GM15510 (cell line): ENCODE results near the gene CARS2.

ENCODE experiments used
- POLR2A ChIP-seq: IDR thresholded peaks from 3 replicates; pipeline ENCODE4 v1.6.1; 2011; ENCODE audit warnings: borderline replicate concordance; ENCODE audit not compliant: insufficient read length; ENCODE audit errors: extremely low read depth

CARS2 gene

GRCh38 chr13:110641055-110642015 is 64.6 kb downstream of the CARS2 start:
- no peak for TF ChIP-seq POLR2A

- TF ChIP-seq POLR2A = no peak
Measured at GRCh38 chr13:110640591-110641029, 65.3 kb downstream of the CARS2 start.

- no peak for TF ChIP-seq POLR2A
Measured at GRCh38 chr13:110639935-110640334, 66.0 kb downstream of the CARS2 start.

DNA sequence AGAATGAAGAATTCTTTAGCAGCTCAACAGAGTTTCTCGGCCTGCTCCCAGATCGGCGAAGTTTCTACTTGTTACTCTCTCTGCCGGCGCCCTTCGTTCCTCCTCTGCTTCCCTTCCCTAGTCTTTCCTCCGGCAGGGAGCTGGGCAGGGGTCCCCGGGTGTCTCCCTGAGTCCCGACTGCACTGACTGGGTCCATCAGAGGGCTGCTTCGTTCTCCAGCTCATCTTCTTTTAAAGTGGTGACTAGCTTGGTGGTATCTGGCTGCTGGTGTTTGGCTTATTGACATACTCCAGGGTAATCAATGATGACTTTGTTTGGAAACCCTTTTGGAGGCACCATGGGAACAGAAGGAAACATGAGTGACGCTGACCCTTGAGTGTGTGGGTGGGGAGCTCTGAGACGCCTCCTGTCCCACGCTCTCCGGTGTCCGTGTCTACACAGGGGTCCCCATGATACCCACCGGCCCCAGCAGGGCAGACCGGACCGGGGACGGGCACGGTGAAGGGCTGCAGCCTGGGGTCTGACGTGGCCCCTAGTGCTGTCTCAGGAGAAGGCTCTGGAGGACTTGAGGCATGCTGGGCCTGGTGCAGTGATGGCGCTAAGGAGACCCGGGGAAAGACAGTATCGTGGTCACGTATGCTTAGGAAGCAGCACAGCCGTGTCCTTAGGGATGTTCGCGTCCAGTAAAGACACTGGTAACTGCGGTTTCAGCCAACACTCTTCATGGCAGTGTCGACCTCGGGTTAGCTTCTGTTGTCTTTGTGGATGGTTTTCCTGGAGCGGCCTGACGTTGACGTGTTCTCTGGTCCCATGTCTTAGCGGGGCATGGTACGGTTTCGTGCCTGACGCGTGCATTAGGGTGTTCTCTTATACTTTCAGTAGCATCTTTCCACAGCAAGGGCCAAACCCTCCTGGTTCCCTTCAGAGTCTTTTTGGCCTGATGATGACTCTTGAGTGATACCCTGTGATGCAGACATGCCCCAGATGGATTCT is 66.8 kb downstream of the CARS2 start:
- TF ChIP-seq POLR2A = no peak

DNA sequence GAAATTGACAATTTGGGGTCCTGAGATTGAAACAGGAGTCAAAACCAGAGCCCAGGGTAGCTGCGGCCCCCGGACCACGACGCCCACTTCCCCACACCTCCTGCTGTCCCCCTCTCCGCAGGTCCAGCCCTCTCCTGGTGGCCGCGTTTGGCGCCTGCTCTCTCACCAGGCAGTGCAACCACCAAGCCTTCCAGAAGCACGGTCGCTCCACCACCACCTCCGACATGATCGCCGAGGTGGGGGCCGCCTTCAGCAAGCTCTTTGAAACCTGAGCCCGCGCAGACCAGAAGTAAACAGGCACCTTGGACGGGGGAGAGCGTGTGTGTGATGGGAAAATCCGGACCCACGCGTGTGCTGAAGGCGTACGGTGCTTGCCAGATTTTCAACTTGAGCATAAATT is 67.7 kb downstream of the CARS2 start:
- no peak for TF ChIP-seq POLR2A

GRCh38 chr13:110637747-110638146 is 68.2 kb downstream of the CARS2 start:
- no peak for TF ChIP-seq POLR2A

DNA sequence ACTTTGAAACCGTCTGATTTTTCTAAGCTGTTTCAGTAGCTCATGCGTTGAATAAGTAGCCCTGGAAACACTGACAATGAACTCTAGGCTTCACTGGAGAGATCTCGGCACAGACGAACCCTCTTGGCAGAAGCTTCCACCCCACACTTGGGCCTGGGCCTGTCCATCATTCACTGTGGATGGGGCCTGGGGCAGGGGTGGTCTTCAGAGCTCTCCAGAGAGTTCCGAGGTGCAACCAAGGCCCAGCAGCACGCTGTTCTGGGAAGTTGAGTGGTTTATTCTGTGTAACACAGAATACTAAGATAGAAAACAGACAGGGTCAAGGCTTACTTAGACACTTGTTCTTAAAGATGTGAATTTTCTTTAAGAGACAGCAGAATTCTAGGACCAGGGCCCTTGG is 68.6 kb downstream of the CARS2 start:
- no peak for TF ChIP-seq POLR2A

DNA sequence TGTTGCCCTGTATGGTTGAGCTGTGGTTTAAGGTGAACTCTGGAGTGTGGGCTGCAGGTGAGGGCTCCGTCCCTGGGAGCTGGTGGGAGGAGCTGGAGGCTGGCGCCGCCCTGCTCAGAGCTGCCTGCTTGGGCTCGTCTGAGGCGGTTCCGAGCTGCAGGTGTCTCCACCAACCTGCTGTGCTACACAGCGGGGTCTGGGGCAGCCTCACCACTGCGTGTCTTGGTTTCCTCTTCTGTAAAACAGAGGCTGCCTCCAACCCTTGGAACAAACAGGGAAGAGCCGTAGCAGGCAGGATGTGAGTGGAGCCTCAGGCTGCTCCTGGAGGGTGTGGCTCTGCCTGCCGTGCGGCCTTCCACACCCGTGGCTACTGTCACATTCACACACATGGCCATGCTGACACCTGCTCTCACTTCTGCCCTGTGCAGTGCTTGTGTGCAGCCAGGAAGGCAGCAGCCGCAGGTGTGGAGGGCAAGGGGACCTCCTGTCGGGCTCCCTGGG is 69.2 kb downstream of the CARS2 start:
- no peak for TF ChIP-seq POLR2A

GRCh38 chr13:110636053-110636475 is 69.9 kb downstream of the CARS2 start:
- TF ChIP-seq POLR2A = no peak

DNA sequence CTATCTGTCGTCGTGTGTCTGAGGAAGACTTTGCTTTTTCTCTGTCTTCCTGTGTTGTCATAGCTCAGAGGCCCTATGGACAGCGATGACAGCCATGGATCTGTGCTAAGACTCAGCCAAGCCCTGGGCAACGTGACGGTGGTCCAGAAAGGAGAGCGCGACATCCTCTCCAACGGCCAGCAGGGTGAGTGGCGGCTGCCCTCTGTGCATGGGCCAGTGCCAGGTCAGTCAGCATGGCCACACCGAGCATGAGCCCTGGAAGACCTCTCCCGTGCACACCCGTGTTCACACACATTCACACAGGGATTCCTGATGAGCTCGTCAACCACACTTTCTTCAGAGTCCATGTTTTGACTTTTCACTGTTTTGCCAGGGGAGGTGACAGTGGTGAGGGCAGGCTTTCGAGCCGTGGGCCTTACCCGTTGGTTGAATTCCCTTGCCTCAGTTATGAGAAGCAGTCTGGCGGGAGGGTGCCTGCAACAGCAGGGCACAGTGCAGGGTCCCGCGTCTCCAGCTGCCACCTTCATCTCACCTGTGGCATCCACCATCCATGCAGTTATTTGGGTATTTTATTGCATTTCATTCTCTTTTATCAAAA is 70.4 kb downstream of the CARS2 start:
- TF ChIP-seq POLR2A = no peak

GRCh38 chr13:110634558-110634957 is 71.4 kb downstream of the CARS2 start:
- TF ChIP-seq POLR2A = no peak

- TF ChIP-seq POLR2A = no peak
Measured at GRCh38 chr13:110633776-110634175, 72.1 kb downstream of the CARS2 start.

- TF ChIP-seq POLR2A = no peak
Measured at GRCh38 chr13:110630566-110631119, 75.3 kb downstream of the CARS2 start.

DNA sequence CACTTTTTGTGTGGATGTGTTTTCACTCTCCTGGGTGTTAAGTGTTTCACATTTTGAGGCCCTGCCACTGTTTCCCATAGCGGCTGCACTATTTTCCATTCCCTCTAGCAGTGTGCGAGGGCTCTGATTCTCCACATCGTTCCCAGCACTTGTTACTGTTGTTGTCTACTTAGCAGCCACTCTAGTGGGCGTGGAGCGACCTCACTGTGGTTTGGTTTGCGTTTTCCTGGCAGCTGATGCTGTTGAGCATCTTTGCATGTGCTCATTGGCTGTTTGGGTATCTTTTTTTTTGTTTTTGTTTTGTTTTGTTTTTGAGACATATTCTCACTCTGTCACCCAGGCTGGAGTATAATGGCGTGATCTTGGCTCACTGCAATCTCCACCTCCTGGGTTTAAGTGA is 76.2 kb downstream of the CARS2 start:
- no peak for TF ChIP-seq POLR2A
